ENCODE measurements around the gene PKMYT1.
"Not testable (repeated sequence)": the region's sequence is repeated elsewhere in the genome, so short reads cannot be mapped to it uniquely, and the experiment has no call there.

The PKMYT1 gene

DNA sequence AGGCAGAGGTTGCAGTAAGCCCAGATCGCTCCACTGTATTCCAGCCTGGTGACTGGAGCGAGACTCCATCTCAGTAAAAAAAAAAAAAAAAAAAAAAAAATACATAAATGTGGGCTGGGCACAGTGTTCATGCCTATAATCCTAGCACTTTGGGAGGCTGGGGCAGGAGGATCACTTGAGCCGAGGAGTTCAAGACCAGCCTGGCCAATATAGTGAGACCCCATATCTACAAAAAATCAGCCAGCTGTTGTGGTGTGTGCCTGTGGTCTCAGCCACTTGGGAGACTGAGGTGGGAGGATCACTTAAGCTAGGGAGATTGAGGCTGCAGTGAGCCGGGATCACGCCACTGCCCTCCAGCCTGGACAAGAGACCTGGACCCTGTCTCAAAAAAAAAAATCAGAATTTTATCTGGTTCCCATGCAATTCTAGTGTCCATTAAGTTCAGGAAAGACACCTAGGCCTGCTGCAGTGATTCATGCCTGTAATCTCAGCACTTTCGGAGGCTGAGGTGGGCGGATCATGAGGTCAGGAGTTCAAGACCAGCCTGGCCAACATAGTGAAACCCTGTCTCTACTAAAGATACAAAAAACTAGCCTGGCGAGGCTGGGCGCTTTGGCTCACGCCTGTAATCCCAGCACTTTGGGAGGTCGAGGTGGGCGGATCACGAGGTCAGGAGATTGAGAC lies 48.9 kb downstream of the PKMYT1 start:
- not testable (repeated sequence) for DNase-seq (ENCODE audit: low spot score)

DNA sequence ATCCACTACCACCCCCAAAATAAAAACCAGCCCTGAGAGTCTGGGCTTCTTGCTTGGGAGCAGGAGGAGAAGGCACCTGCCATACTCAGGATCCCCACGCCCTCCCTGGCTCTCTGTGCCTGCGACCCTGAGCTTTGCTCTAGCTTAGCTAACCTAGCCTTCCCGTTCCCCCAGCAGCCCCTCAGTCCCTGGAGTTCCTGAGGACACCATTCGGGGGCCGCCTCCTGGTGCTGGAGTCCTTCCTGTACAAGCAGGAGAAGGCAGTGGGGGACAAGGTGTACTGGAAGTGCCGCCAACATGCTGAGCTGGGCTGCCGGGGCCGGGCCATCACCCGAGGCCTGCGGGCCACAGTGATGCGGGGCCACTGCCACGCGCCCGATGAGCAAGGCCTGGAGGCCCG lies 50.0 kb downstream of the PKMYT1 start:
- DNase-seq (ENCODE audit: low spot score) = no peak

DNA sequence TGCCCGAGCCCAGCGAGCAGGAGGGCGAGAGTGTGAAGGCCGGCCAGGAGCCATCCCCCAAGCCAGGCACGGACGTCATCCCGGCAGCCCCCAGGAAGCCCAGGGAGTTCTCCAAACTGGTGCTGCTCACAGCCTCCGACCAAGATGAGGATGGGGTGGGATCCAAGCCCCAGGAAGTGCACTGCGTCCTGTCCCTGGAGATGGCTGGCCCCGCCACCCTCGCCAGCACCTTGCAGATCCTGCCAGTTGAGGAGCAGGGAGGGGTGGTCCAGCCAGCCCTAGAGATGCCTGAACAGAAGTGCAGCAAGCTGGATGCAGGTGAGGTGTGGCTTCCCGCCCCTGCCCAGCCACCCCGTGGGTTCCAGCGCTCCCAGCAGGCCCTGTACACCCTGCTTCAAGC lies 50.6 kb downstream of the PKMYT1 start:
- no peak for DNase-seq (ENCODE audit: low spot score)

DNA sequence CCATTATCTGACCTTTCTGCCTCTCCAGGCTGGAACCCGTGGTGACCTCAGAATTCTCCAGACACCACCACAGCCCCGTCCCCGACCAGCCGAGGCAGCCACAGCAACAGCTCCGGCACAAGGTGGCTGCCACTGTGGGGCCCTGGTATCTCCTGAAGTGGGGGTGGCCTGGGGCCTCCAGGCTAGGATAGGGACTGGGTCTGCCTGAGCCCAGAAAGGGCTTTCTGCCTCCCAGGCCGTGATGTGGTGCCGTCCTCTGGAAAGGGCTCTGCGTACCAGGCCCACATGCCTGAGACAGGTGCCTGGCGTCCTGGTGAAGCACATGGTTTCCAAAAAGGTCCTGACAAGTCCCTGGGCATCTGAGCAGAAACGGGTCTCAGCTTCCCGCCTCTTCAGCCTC lies 51.5 kb downstream of the PKMYT1 start:
- no peak for DNase-seq (ENCODE audit: low spot score)

DNA sequence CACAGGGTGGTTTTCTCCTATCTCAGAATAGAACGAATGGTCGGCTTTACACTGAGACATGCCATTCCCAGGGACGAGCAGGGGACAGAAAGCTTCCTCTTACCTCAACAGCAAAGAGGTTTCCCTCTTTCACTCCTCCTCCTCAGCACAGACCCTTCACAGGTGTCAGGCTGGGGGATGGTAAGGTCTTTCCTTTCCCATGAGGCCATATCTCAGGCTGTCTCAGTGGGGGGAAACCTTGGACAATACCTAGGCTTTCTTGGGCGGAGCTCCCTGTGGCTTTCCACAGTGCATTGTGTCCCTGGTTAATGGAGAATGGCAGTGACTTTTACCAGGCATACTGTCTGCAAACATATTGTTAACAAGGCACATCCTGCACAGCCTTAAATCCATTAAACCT lies 52.1 kb downstream of the PKMYT1 start:
- DNase-seq (ENCODE audit: low spot score) = not testable (repeated sequence)

DNA sequence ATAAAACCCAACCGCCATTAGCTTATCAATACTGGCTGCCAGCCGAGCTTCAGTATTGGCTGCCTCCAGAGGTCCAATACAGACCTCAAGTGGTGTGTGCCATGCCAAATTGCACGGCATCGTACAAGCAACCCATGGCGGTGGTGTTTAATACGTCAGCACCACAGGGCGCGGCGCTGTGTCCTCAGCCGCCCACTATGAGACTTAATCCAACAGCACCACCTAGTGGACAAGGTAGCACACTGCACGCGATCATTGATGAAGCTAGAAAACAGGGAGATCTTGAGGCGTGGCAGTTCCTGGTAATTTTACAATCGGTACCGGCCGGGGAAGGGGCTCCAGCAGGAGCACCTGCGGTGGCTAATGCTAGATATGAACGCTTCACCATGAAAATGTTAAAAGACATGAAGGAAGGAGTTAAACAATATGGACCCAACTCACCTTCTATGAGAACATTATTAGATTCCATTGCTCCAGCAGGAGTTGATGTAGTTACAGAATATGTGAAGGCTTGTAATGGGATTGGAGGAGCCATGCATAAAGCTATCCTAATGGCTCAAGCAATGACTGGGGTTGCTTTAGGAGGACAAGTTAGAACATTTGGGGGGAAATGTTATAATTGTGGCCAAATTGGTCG lies 53.1 kb downstream of the PKMYT1 start:
- peak; percentile 77 for DNase-seq (ENCODE audit: low spot score)

DNA sequence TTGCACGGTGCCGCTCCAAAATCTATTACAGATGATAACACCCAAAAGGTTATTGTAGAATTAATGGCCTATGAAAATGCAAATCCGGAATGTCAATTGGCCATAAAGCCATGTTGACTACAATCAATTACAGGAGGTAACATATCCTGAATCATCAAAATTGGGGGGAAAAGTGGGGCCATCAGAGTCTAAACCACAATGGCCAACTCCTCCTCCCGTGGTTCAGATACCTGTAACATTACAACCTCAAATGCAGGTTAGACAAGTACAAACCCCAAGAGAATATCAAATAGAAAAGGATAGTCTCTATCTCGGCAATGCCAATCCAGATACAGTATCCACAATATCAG lies 53.6 kb downstream of the PKMYT1 start:
- no peak for DNase-seq (ENCODE audit: low spot score)

DNA sequence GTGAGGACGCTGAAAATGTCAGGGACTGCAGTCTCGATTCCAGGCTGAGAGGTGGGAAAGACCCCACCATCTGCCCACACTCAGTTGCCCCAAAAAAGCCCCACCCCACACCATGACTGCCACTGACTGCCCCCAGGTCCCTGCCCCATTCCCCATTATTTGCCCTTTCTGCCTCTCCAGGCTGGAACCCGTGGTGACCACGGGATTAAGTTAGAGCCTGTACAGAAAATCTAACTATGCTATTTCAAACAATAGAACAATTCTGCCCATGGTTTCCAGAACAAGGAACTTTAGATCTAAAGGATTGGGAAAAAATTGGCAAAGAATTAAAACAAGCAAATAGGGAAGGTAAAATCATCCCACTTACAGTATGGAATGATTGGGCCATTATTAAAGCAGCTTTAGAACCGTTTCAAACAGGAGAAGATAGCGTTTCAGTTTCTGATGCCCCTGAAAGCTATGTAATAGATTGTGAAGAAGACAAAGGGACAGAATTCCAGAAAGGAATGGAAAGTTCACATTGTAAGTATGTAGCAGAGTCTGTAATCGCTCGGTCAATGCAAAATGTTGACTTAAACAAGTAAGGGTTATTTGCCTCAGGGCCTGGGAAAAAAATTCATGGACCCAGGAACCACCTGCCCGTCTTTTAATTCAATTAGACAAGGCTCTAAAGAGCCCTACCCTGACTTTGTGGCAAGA lies 54.1 kb downstream of the PKMYT1 start:
- no peak for DNase-seq (ENCODE audit: low spot score)

DNA sequence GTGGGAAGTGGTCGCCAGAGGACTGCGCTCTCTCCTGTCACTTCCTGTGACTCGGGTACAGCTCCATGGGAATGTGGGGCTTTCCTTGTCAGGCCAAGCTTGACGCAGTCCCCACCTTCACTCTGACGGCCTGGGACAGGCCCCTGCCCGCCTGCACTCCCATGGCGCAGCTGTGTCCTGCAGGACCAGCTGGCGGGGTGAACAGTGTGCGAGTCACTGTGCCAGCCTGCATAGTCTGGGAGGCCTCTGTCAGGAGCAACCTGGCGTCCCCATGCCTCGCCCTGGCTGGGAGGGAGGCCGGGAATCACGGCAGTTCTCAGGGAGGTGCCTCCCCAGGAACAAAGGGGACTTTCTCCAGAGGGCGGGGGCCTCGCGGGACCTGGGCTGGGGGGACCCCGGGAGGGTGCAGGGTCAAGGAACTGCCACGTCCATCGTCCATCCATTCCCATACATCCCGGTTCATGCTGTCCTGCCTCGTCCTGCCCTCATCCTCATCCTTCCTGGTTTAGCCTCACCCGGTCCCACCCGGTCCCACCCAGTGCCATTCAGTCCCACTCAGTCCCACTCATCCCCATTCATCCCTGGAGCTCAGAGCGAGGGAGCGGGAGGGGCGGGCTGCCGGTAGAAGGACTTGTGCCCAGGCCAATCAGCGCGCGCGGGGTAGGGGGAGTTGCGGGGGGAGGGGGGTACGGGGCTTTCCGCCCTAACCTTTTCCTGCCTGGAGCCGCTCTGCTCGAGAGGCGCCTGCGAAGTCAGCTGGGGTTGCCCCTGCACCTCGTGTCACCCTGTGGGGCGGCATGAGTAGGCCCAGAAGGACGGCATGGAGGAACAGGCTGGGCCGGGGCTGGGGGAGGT lies 55.1 kb downstream of the PKMYT1 start:
- no peak for DNase-seq (ENCODE audit: low spot score)

DNA sequence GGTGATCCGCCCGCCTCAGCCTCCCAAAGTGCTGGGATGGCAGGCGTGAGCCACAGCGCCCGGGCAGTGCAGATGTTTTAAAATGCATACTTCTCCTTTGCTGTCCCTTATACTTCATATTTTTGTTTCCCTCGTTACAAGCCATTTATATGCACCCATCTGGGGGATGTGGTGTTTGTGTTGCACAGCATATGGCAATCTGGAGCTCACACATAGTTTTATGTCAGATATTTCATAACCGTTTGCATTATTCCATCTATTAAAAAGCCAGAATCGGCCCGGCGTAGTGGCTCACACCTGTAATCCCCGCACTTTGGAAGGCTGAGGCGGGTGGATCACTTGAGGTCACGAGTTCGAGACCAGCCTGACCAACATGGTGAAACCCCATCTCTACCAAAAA lies 56.8 kb downstream of the PKMYT1 start:
- DNase-seq (ENCODE audit: low spot score) = no peak

All from kidney capillary endothelial cell (primary cell).